HEK293 (cell line): ENCODE results near the gene EBP.

Source experiments
- ATF2 ChIP-seq: fragments of 450-650 bp; formaldehyde crosslinking; IDR thresholded peaks from 2 replicates; pipeline ENCODE4 v1.5.1; 2016; ENCODE audit warnings: missing biosample characterization, missing genetic modification characterization, low read depth
- ZBTB10 ChIP-seq: fragments of 450-650 bp; formaldehyde crosslinking; IDR thresholded peaks from 2 replicates; pipeline ENCODE4 v1.5.1; 2016; ENCODE audit warnings: missing biosample characterization, missing genetic modification characterization
- ZBTB11 ChIP-seq: fragments of 450-650 bp; formaldehyde crosslinking; conservative IDR thresholded peaks from 2 replicates; pipeline ENCODE4 v1.5.1; 2016; ENCODE audit warnings: low read depth, missing biosample characterization, missing genetic modification characterization
- ZBTB17 ChIP-seq: fragments of 450-650 bp; formaldehyde crosslinking; IDR thresholded peaks from 2 replicates; pipeline ENCODE4 v1.5.1; 2016; ENCODE audit warnings: missing biosample characterization, missing genetic modification characterization
- ZBTB26 ChIP-seq: fragments of 450-650 bp; formaldehyde crosslinking; optimal IDR thresholded peaks from 2 replicates; pipeline ENCODE3; 2016; ENCODE audit warnings: missing biosample characterization, mild to moderate bottlenecking, missing genetic modification characterization
- ZNF155 ChIP-seq: fragments of 450-650 bp; formaldehyde crosslinking; IDR thresholded peaks from 2 replicates; pipeline ENCODE4 v1.5.1; 2016; ENCODE audit warnings: missing biosample characterization, missing genetic modification characterization
- ZNF248 ChIP-seq: fragments of 450-650 bp; formaldehyde crosslinking; IDR thresholded peaks from 2 replicates; pipeline ENCODE4 v1.5.1; 2017; ENCODE audit warnings: missing biosample characterization, missing genetic modification characterization
- ZNF335 ChIP-seq: fragments of 450-650 bp; formaldehyde crosslinking; conservative IDR thresholded peaks from 2 replicates; pipeline ENCODE4 v1.5.1; 2016; ENCODE audit warnings: missing biosample characterization, missing genetic modification characterization
- ZNF341 ChIP-seq: fragments of 450-650 bp; formaldehyde crosslinking; IDR thresholded peaks from 2 replicates; pipeline ENCODE4; 2016; ENCODE audit warnings: low read depth, missing biosample characterization, missing genetic modification characterization
- ZNF529 ChIP-seq: fragments of 450-650 bp; formaldehyde crosslinking; IDR thresholded peaks from 2 replicates; pipeline ENCODE4 v1.5.1; 2017; ENCODE audit warnings: missing genetic modification characterization, missing biosample characterization; ENCODE audit not compliant: insufficient replicate concordance
- ZNF561 ChIP-seq: fragments of 450-650 bp; IDR thresholded peaks from 2 replicates; pipeline ENCODE4 v1.5.1; 2018; ENCODE audit warnings: missing biosample characterization, missing genetic modification characterization, borderline replicate concordance
- ZNF76 ChIP-seq: fragments of 450-650 bp; formaldehyde crosslinking; IDR thresholded peaks from 2 replicates; pipeline ENCODE4; 2016; ENCODE audit warnings: low read depth, missing biosample characterization, missing genetic modification characterization, borderline replicate concordance
- ZSCAN23 ChIP-seq: fragments of 450-650 bp; formaldehyde crosslinking; IDR thresholded peaks from 2 replicates; pipeline ENCODE4 v1.5.1; 2016; ENCODE audit warnings: missing biosample characterization, missing genetic modification characterization
- TF ChIP-seq, protein P1 (sequence below): fragments of 450-650 bp; formaldehyde crosslinking; IDR thresholded peaks from 2 replicates; pipeline ENCODE4 v1.5.1; 2016; ENCODE audit warnings: missing biosample characterization, missing genetic modification characterization
- TF ChIP-seq, protein P2 (sequence below): fragments of 450-650 bp; formaldehyde crosslinking; IDR thresholded peaks from 2 replicates; pipeline ENCODE4 v1.5.1; 2016; ENCODE audit warnings: missing biosample characterization, missing genetic modification characterization, borderline replicate concordance

The EBP gene

GRCh38 chrX:48574270-48575266, 53.0 kb downstream of the EBP start, which contains the start of gene RBM3 (continued):
- no peak for TF ChIP-seq ATF2 (tag by site-specific recombination)
- peak; percentile 73 for TF ChIP-seq ZBTB26 (tag by site-specific recombination)
- TF ChIP-seq, protein P1, sequence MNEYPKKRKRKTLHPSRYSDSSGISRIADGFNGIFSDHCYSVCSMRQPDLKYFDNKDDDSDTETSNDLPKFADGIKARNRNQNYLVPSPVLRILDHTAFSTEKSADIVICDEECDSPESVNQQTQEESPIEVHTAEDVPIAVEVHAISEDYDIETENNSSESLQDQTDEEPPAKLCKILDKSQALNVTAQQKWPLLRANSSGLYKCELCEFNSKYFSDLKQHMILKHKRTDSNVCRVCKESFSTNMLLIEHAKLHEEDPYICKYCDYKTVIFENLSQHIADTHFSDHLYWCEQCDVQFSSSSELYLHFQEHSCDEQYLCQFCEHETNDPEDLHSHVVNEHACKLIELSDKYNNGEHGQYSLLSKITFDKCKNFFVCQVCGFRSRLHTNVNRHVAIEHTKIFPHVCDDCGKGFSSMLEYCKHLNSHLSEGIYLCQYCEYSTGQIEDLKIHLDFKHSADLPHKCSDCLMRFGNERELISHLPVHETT (tag by site-specific recombination) = peak; percentile 32; the same call in 1 of the 2 replicates
- TF ChIP-seq ZNF561 = peak; percentile 59; the same call in 1 of the 2 replicates
- peak; percentile 99 for TF ChIP-seq ZNF341 (tag by site-specific recombination)
- TF ChIP-seq ZNF248 (tag by site-specific recombination) = no peak
- TF ChIP-seq ZBTB11 (tag by site-specific recombination) = peak; percentile 99
- TF ChIP-seq ZNF335 (tag by site-specific recombination) = peak; percentile 44
- TF ChIP-seq ZSCAN23 (tag by site-specific recombination) = 0 out of 2 replicates have a peak, but pooled peaks have one; percentile 15
- TF ChIP-seq ZNF76 (tag by site-specific recombination) = peak; percentile 23; the same call in 1 of the 2 replicates
- peak; percentile 12; the same call in 1 of the 2 replicates for TF ChIP-seq ZBTB17 (tag by site-specific recombination)
- no peak for TF ChIP-seq ZNF529 (tag by site-specific recombination)
- TF ChIP-seq, protein P2, sequence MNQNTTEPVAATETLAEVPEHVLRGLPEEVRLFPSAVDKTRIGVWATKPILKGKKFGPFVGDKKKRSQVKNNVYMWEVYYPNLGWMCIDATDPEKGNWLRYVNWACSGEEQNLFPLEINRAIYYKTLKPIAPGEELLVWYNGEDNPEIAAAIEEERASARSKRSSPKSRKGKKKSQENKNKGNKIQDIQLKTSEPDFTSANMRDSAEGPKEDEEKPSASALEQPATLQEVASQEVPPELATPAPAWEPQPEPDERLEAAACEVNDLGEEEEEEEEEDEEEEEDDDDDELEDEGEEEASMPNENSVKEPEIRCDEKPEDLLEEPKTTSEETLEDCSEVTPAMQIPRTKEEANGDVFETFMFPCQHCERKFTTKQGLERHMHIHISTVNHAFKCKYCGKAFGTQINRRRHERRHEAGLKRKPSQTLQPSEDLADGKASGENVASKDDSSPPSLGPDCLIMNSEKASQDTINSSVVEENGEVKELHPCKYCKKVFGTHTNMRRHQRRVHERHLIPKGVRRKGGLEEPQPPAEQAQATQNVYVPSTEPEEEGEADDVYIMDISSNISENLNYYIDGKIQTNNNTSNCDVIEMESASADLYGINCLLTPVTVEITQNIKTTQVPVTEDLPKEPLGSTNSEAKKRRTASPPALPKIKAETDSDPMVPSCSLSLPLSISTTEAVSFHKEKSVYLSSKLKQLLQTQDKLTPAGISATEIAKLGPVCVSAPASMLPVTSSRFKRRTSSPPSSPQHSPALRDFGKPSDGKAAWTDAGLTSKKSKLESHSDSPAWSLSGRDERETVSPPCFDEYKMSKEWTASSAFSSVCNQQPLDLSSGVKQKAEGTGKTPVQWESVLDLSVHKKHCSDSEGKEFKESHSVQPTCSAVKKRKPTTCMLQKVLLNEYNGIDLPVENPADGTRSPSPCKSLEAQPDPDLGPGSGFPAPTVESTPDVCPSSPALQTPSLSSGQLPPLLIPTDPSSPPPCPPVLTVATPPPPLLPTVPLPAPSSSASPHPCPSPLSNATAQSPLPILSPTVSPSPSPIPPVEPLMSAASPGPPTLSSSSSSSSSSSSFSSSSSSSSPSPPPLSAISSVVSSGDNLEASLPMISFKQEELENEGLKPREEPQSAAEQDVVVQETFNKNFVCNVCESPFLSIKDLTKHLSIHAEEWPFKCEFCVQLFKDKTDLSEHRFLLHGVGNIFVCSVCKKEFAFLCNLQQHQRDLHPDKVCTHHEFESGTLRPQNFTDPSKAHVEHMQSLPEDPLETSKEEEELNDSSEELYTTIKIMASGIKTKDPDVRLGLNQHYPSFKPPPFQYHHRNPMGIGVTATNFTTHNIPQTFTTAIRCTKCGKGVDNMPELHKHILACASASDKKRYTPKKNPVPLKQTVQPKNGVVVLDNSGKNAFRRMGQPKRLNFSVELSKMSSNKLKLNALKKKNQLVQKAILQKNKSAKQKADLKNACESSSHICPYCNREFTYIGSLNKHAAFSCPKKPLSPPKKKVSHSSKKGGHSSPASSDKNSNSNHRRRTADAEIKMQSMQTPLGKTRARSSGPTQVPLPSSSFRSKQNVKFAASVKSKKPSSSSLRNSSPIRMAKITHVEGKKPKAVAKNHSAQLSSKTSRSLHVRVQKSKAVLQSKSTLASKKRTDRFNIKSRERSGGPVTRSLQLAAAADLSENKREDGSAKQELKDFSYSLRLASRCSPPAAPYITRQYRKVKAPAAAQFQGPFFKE (tag by site-specific recombination) = no peak
- no peak for TF ChIP-seq ZNF155 (tag by site-specific recombination)
- TF ChIP-seq ZBTB10 (tag by site-specific recombination) = peak; percentile 98; the same call in 1 of the 2 replicates
